ENCODE data around the gene NBEAL2.
A peak's percentile ranks its signal among the peaks of the same experiment; 100 is the strongest.

Gene NBEAL2

GRCh38 chr3:46952813-46953212 lies 26.7 kb upstream of the NBEAL2 start:
- no peaks in the 10 kb centered on the region for H3K36me3 ChIP-seq
- no peak overlapping the region for H3K4me3 ChIP-seq
- H3K27me3 ChIP-seq = no peaks in the 10 kb centered on the region
- peaks cover 0 to 79% (median 54%) of the 10 kb centered on the region in 4 donors for H3K4me1 ChIP-seq
- H3K9me3 ChIP-seq = no peaks in the 10 kb centered on the region
- DNase-seq = no peak
- no peak overlapping the region for H3K27ac ChIP-seq
- intact Hi-C loops (cut with DNase I; ENCODE audit: low total_unique reads) = no loop called here
- TF ChIP-seq CTCF (IDR thresholded peaks at IDR 0.05) = no peak

- H3K27me3 ChIP-seq = no peaks in the 10 kb centered on the region
- peak in 1 of 2 donors; percentile 23 for DNase-seq
- H3K4me1 ChIP-seq = peaks cover 0 to 75% (median 50%) of the 10 kb centered on the region in 4 donors
- H3K9me3 ChIP-seq = no peaks in the 10 kb centered on the region
- no peak overlapping the region for H3K4me3 ChIP-seq
- H3K27ac ChIP-seq = no peak overlapping the region
- no peaks in the 10 kb centered on the region for H3K36me3 ChIP-seq
- TF ChIP-seq CTCF (IDR thresholded peaks at IDR 0.05) = no peak
- intact Hi-C loops (cut with DNase I; ENCODE audit: low total_unique reads) = no loop called here
Observed at GRCh38 chr3:46953234-46954010, 26.0 kb upstream of the NBEAL2 start.

- peaks cover 0 to 75% (median 47%) of the 10 kb centered on the region in 4 donors for H3K4me1 ChIP-seq
- no peak overlapping the region for H3K27ac ChIP-seq
Observed at GRCh38 chr3:46954178-46954577, 25.3 kb upstream of the NBEAL2 start.

GRCh38 chr3:46955157-46955556 lies 24.3 kb upstream of the NBEAL2 start:
- Histone ChIP-seq H3K4me1 (peaks cover 0 to 75% (median 47%) of the 10 kb centered on the region in 4 donors), H3K36me3 (no peaks in the 10 kb centered on the region), H3K27ac (no peak overlapping the region), H3K27me3 (no peaks in the 10 kb centered on the region), H3K4me3 (no peak overlapping the region), H3K9me3 (no peaks in the 10 kb centered on the region)
- DNase-seq = no peak
- no peak for TF ChIP-seq CTCF (IDR thresholded peaks at IDR 0.05)
- intact Hi-C loops (cut with DNase I; ENCODE audit: low total_unique reads) = no loop called here

More at GRCh38 chr3:46954178-46954577, 25.3 kb upstream of the NBEAL2 start:
- Histone ChIP-seq H3K27me3 (no peaks in the 10 kb centered on the region), H3K36me3 (no peaks in the 10 kb centered on the region), H3K9me3 (no peaks in the 10 kb centered on the region), H3K4me3 (no peak overlapping the region)
- TF ChIP-seq CTCF (IDR thresholded peaks at IDR 0.05) = no peak
- intact Hi-C loops (cut with DNase I; ENCODE audit: low total_unique reads) = no loop called here
- peak in 1 of 2 donors; percentile 21 for DNase-seq

- DNase-seq = peak in 1 of 2 donors; percentile 37
- H3K36me3 ChIP-seq = no peaks in the 10 kb centered on the region
- peaks cover 0 to 76% (median 49%) of the 10 kb centered on the region in 4 donors for H3K4me1 ChIP-seq
- intact Hi-C loops (cut with DNase I; ENCODE audit: low total_unique reads) = no loop called here
- no peaks in the 10 kb centered on the region for H3K27me3 ChIP-seq
- no peaks in the 10 kb centered on the region for H3K9me3 ChIP-seq
- H3K4me3 ChIP-seq = no peak overlapping the region
- TF ChIP-seq CTCF (IDR thresholded peaks at IDR 0.05) = no peak
- H3K27ac ChIP-seq = no peak overlapping the region
Observed at GRCh38 chr3:46955801-46956259, 23.6 kb upstream of the NBEAL2 start.

Data from tibial artery (tissue), 4 donors.